ENCODE measurements around the gene TNS3. TPM values are rescaled to one million over a fixed set of nuclear protein-coding genes. Genes with fewer than 3 reads are reported as not detected.

The TNS3 gene
- total RNA-seq, 1 donor from 2014 or later: 120 TPM

DNA sequence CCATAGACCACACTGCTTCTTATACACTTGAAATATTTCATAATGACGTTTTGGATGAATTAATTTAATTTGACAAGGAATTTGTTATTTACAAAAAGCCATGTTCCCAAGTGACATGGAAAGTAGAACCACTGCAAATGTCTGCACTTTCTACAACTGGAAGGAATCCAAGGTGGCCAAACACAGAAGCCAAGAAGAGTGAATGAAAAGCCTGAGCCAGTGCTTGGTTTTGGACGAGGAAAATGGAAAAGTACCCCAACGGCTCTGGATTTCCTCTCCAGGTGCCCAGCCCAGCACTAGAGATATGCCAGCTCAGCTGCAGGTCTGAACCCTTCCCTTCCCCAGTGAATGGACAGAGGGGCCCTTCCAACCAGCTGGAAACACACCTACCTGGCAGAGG is 279.4 kb downstream of the TNS3 start:
- Mint-ChIP-seq H3K27ac (no peak overlapping the region), H3K4me1 (ENCODE audit: low read depth) (no peaks in the 10 kb centered on the region), H3K27me3 (no peaks in the 10 kb centered on the region), H3K9me3 (ENCODE audit: low read depth) (no peaks in the 10 kb centered on the region), H3K36me3 (ENCODE audit: insufficient read depth) (peaks cover 26% of the 10 kb centered on the region), H3K4me3 (ENCODE audit: low read depth) (no peak overlapping the region)
- TF ChIP-seq, protein P1, sequence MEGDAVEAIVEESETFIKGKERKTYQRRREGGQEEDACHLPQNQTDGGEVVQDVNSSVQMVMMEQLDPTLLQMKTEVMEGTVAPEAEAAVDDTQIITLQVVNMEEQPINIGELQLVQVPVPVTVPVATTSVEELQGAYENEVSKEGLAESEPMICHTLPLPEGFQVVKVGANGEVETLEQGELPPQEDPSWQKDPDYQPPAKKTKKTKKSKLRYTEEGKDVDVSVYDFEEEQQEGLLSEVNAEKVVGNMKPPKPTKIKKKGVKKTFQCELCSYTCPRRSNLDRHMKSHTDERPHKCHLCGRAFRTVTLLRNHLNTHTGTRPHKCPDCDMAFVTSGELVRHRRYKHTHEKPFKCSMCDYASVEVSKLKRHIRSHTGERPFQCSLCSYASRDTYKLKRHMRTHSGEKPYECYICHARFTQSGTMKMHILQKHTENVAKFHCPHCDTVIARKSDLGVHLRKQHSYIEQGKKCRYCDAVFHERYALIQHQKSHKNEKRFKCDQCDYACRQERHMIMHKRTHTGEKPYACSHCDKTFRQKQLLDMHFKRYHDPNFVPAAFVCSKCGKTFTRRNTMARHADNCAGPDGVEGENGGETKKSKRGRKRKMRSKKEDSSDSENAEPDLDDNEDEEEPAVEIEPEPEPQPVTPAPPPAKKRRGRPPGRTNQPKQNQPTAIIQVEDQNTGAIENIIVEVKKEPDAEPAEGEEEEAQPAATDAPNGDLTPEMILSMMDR (IDR thresholded peaks at IDR 0.05; ENCODE audit: unreplicated experiment): no peak
- DNase-seq (ENCODE audit: low spot score, unreplicated experiment): no peak

DNA sequence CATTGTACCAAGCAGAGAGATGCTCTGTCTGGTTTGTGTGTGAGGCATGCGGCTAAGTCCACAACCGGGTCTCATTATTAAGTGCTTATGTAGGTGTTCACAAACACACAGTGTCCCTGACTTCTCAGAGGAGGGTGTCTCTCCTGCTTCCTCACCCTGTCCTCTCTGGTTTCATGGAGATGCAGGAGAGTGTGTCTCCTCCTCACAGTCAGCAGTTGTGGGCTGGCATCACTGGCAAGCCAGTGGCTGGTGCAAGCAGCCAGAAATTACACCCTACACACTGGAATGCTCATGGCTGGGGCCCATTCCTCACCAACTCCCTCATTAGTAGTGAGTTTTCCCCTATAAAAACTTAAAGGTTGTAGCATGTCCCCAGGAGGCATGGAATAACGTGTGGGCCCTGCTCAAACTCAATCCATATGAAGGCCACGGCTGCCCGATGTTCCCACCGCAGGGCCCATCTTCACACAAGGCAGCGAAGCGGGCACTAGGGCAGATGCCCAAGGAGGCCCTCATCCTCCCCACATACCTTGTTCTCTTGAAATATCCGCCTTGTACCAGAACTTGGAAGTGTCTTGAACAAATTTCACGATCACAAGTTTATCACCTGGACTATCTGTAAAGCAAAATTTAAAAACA is 280.1 kb downstream of the TNS3 start:
- no peaks in the 10 kb centered on the region for H3K9me3 Mint-ChIP-seq (ENCODE audit: low read depth)
- H3K27ac Mint-ChIP-seq: no peak overlapping the region
- H3K36me3 Mint-ChIP-seq (ENCODE audit: insufficient read depth): peaks cover 29% of the 10 kb centered on the region
- peaks cover 4% of the 10 kb centered on the region for H3K4me1 Mint-ChIP-seq (ENCODE audit: low read depth)
- H3K27me3 Mint-ChIP-seq: no peaks in the 10 kb centered on the region
- no peak overlapping the region for H3K4me3 Mint-ChIP-seq (ENCODE audit: low read depth)
- TF ChIP-seq, protein P1 (IDR thresholded peaks at IDR 0.05; ENCODE audit: unreplicated experiment): no peak
- DNase-seq (ENCODE audit: low spot score, unreplicated experiment): no peak

DNA sequence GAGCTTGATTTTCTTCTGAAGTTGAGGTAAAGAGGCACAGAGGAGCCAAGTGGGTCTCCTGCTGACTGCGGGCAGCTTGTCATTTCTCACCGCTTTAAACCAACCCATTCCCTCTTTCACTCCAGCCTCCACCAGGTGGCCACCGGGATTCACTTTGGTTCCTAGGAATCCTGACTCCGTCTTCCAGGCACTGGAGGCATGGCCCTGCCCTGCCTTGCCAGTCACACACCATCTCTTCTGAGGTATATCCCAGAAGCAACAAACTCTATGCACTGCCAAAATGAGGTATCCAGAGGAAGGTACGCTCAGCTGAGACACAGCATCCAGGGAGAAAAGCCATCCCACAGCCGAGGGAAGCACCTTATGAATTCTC is 280.8 kb downstream of the TNS3 start:
- DNase-seq (ENCODE audit: low spot score, unreplicated experiment): no peak
- no peak overlapping the region for H3K27ac Mint-ChIP-seq
- no peaks in the 10 kb centered on the region for H3K9me3 Mint-ChIP-seq (ENCODE audit: low read depth)
- H3K27me3 Mint-ChIP-seq: no peaks in the 10 kb centered on the region
- TF ChIP-seq, protein P1 (IDR thresholded peaks at IDR 0.05; ENCODE audit: unreplicated experiment): no peak
- H3K36me3 Mint-ChIP-seq (ENCODE audit: insufficient read depth): peaks cover 33% of the 10 kb centered on the region
- peaks cover 4% of the 10 kb centered on the region for H3K4me1 Mint-ChIP-seq (ENCODE audit: low read depth)
- H3K4me3 Mint-ChIP-seq (ENCODE audit: low read depth): no peak overlapping the region

DNA sequence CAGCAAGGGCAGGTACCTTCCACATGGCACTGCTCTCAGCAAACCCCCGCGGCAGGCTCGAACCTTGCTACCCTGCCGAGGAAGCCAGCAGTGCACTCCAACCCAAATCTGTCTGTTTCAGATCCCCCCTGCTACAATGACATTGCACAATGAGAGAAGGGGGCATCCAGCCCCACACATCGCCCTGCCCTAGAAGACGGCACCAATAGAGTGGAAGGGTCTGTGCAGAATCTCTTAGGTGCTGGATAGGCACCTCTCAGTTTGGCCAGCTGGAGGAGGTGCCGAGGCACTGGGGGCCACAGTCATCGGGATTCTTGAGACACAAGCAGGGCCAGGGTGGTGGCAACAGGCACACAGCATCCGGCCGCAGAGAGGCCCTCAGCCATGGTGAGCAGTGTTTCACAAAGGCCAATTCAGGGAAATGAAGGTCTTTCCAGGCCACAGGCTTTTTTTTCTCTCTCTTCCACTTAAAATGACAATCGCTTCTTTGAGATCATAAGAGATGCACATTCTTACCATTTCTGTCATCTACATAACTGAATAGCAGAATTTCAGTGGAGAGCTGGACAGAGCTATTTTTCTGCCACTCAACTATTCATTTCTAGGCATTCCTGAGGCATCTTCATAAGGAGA is 281.3 kb downstream of the TNS3 start:
- H3K9me3 Mint-ChIP-seq (ENCODE audit: low read depth): no peaks in the 10 kb centered on the region
- TF ChIP-seq, protein P1 (IDR thresholded peaks at IDR 0.05; ENCODE audit: unreplicated experiment): no peak
- H3K4me3 Mint-ChIP-seq (ENCODE audit: low read depth): no peak overlapping the region
- H3K27me3 Mint-ChIP-seq: peaks cover 4% of the 10 kb centered on the region
- peaks cover 38% of the 10 kb centered on the region for H3K36me3 Mint-ChIP-seq (ENCODE audit: insufficient read depth)
- peaks cover 4% of the 10 kb centered on the region for H3K4me1 Mint-ChIP-seq (ENCODE audit: low read depth)
- no peak for DNase-seq (ENCODE audit: low spot score, unreplicated experiment)
- no peak overlapping the region for H3K27ac Mint-ChIP-seq

DNA sequence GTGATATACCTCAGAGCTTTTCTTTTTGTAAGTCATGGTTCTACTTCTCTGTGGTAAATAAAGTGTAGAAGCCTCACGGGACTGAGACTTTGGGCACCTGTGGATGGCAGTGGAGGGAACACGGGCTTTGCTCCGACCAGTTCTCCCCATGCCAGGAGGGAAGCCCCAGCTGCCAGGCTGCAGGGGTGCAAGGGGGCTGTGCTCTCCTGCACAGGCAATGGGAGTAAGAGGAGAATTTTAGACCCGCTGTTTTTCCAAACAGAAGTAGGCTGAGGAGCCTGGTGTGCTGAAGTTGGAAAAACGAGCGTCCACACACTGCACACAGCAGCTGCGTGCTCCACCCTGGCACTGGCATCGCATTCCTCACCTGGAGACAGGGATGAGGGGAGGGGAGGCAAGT is 282.4 kb downstream of the TNS3 start:
- no peak overlapping the region for H3K4me3 Mint-ChIP-seq (ENCODE audit: low read depth)
- peaks cover 4% of the 10 kb centered on the region for H3K4me1 Mint-ChIP-seq (ENCODE audit: low read depth)
- TF ChIP-seq, protein P1 (IDR thresholded peaks at IDR 0.05; ENCODE audit: unreplicated experiment): no peak
- H3K27ac Mint-ChIP-seq: no peak overlapping the region
- no peaks in the 10 kb centered on the region for H3K9me3 Mint-ChIP-seq (ENCODE audit: low read depth)
- H3K36me3 Mint-ChIP-seq (ENCODE audit: insufficient read depth): peaks cover 42% of the 10 kb centered on the region
- H3K27me3 Mint-ChIP-seq: peaks cover 11% of the 10 kb centered on the region
- DNase-seq (ENCODE audit: low spot score, unreplicated experiment): no peak

All from progenitor cell of endocrine pancreas (in vitro differentiated cells).